Germinal center (tissue), 1 donor: ENCODE results near the gene AMN1.
A peak's percentile ranks its signal among the peaks of the same experiment; 100 is the strongest.
"Not testable (repeated sequence)": the region's sequence is repeated elsewhere in the genome, so short reads cannot be mapped to it uniquely, and the experiment has no call there.

Source experiments
- DNase-seq: peaks from one replicate; pipeline ENCODE4 v3.0.0; 2012; ENCODE audit warnings: mixed read lengths, low spot score

The AMN1 gene

GRCh38 chr12:31733549-31734432 is 5.0 kb upstream of the AMN1 start:
- not testable (repeated sequence) for DNase-seq

GRCh38 chr12:31732926-31733548 is 4.2 kb upstream of the AMN1 start:
- no peak for DNase-seq

- not testable (repeated sequence) for DNase-seq
Observed at GRCh38 chr12:31731203-31731602, 2.4 kb upstream of the AMN1 start.

GRCh38 chr12:31729705-31730104 is 884 bp upstream of the AMN1 start:
- no peak for DNase-seq

- DNase-seq = peak; percentile 67
Observed at GRCh38 chr12:31728289-31728916, 418 bp downstream of the AMN1 start.

- no peak for DNase-seq
Observed at GRCh38 chr12:31727192-31727591, 1.6 kb downstream of the AMN1 start.

GRCh38 chr12:31726575-31726974 is 2.2 kb downstream of the AMN1 start:
- no peak for DNase-seq

- DNase-seq = no peak
Observed at GRCh38 chr12:31724557-31724956, 4.3 kb downstream of the AMN1 start.

GRCh38 chr12:31722580-31722979 is 6.2 kb downstream of the AMN1 start:
- no peak for DNase-seq

- DNase-seq = not testable (repeated sequence)
Observed at GRCh38 chr12:31718542-31719198, 10.2 kb downstream of the AMN1 start.

GRCh38 chr12:31716998-31717397 is 11.8 kb downstream of the AMN1 start:
- not testable (repeated sequence) for DNase-seq

GRCh38 chr12:31715283-31715825 is 13.5 kb downstream of the AMN1 start:
- DNase-seq = peak; percentile 58

- no peak for DNase-seq
Observed at GRCh38 chr12:31714406-31715271, 14.2 kb downstream of the AMN1 start.

GRCh38 chr12:31712877-31713276 is 15.9 kb downstream of the AMN1 start:
- DNase-seq = no peak

GRCh38 chr12:31710021-31710818 is 18.6 kb downstream of the AMN1 start:
- DNase-seq = no peak

GRCh38 chr12:31708118-31708517 is 20.7 kb downstream of the AMN1 start:
- DNase-seq = not testable (repeated sequence)

GRCh38 chr12:31705621-31706020 is 23.2 kb downstream of the AMN1 start:
- no peak for DNase-seq

GRCh38 chr12:31702047-31702446 is 26.8 kb downstream of the AMN1 start:
- DNase-seq = no peak

GRCh38 chr12:31689921-31690320 is 38.9 kb downstream of the AMN1 start:
- not testable (repeated sequence) for DNase-seq

- peak; percentile 69 for DNase-seq
Observed at GRCh38 chr12:31687101-31687527, 41.7 kb downstream of the AMN1 start.
